ENCODE measurements around the gene MSH2.

DNA sequence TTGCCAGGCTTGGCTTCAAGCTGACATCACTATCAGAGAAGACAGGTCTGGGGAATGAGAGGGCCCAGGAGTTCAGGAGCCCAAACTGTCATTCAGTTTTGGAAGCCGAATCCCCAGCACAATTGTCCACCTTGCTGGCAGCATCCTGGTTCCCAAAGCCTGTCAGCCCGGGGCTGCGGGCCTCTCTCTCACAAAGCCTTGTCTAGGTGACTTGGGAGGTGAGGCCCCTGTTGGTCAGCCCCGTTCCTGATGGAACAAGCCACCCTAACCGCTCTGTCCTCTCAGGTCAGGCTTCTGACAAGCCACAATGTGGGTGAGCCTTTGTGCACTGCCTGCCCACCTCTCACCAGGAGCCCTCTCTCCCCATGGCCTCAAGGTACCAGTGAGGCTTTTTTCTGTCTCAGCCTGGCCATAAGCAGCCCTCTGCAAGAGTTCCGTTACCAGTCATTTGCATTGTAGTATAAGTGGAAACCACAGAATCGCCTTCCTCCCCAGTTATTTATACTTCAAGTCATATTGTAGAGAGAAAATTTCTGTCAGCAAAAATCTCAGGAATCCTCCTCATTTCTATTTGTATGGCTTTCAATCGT, 100.6 kb downstream of the MSH2 start:
- TF ChIP-seq, protein P1, sequence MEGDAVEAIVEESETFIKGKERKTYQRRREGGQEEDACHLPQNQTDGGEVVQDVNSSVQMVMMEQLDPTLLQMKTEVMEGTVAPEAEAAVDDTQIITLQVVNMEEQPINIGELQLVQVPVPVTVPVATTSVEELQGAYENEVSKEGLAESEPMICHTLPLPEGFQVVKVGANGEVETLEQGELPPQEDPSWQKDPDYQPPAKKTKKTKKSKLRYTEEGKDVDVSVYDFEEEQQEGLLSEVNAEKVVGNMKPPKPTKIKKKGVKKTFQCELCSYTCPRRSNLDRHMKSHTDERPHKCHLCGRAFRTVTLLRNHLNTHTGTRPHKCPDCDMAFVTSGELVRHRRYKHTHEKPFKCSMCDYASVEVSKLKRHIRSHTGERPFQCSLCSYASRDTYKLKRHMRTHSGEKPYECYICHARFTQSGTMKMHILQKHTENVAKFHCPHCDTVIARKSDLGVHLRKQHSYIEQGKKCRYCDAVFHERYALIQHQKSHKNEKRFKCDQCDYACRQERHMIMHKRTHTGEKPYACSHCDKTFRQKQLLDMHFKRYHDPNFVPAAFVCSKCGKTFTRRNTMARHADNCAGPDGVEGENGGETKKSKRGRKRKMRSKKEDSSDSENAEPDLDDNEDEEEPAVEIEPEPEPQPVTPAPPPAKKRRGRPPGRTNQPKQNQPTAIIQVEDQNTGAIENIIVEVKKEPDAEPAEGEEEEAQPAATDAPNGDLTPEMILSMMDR (IDR thresholded peaks at IDR 0.05), result no peak
- no peak for TF ChIP-seq POLR2A (IDR thresholded peaks at IDR 0.05)
